Measurements from ENCODE around the gene DUSP11. TPM values are rescaled to one million over a fixed set of nuclear protein-coding genes. Genes with fewer than 3 reads are reported as not detected.
"Not testable (repeated sequence)": the region's sequence is repeated elsewhere in the genome, so short reads cannot be mapped to it uniquely, and the experiment has no call there.

The DUSP11 gene
- total RNA-seq, 1 donor from 2014 or later = 38.2 TPM

GRCh38 chr2:73718851-73719621 lies 60.9 kb downstream of the DUSP11 start:
- no peak for DNase-seq (ENCODE audit: extremely low read depth, low read depth, low spot score)

GRCh38 chr2:73718421-73718820 lies 61.5 kb downstream of the DUSP11 start:
- no peak for DNase-seq (ENCODE audit: extremely low read depth, low read depth, low spot score)

- not testable (repeated sequence) for DNase-seq (ENCODE audit: extremely low read depth, low read depth, low spot score)
Observed at GRCh38 chr2:73717695-73718094, 62.2 kb downstream of the DUSP11 start.

GRCh38 chr2:73717251-73717606 lies 62.7 kb downstream of the DUSP11 start:
- no peak for DNase-seq (ENCODE audit: extremely low read depth, low read depth, low spot score)

GRCh38 chr2:73716543-73717250 lies 63.2 kb downstream of the DUSP11 start:
- DNase-seq (ENCODE audit: extremely low read depth, low read depth, low spot score) = no peak

- DNase-seq (ENCODE audit: extremely low read depth, low read depth, low spot score) = no peak
Observed at GRCh38 chr2:73714091-73714490, 65.8 kb downstream of the DUSP11 start.

Other genes starting within 250 kb of the DUSP11 start
- not detected in 2 replicates for gene NAT8, start 137.7 kb downstream of the DUSP11 start, total RNA-seq
- gene TPRKB, start 42.8 kb downstream of the DUSP11 start, total RNA-seq = 29.1 and 38.8 TPM in 2 replicates
- gene C2orf78, start 4.1 kb upstream of the DUSP11 start, total RNA-seq = not detected in 2 replicates
- gene STAMBP, start 48.9 kb upstream of the DUSP11 start, total RNA-seq = 24.0 and 25.2 TPM in 2 replicates
- 1.6 TPM in 1 of 2 replicates, not detected in the other for gene ACTG2, start 112.9 kb upstream of the DUSP11 start, total RNA-seq
- gene DGUOK, start 146.8 kb upstream of the DUSP11 start, total RNA-seq = 54.9 and 63.0 TPM in 2 replicates
- 5.7 and 13.7 TPM in 2 replicates for gene TET3, start 204.8 kb upstream of the DUSP11 start, total RNA-seq